Lower leg skin (tissue), 3 donors: ENCODE measurements around the gene RAPGEF1.

ENCODE experiments used
- POLR2A ChIP-seq, 2 donors: fragments of 450-650 bp; IDR thresholded peaks; one replicate each; pipeline ENCODE4 v1.6.1; 2016 to 2017; ENCODE audit warnings: antibody characterized with exemption in 2 of 2, mild to moderate bottlenecking in 1 of 2, moderate library complexity in 1 of 2
- TF ChIP-seq, protein P1 (sequence below), 3 donors: fragments of 450-650 bp; IDR thresholded peaks; one replicate each; pipeline ENCODE4 v1.5.1; 2016; ENCODE audit warnings: antibody characterized with exemption in 3 of 3, mild to moderate bottlenecking in 3 of 3, moderate library complexity in 2 of 3

DNA sequence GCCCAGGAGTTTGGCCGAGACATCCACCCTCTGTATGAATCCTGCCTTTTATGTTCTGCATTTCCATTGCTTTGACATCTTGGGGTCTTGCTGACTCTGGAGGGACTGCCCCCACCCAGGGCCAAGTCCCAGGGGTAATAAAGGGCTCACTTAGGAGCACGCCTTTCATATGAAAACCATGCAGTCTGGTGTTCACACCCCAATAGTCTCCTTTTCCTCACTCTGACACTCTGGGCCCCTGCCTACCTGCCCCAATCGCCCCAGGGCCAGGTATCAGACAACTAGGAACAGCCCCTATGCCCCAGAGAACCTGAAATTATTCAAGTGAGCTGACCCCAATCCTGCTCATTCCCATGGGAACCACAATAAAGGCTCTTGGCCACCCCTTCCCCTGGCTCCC, 33.1 kb upstream of the RAPGEF1 start:
- TF ChIP-seq, protein P1, sequence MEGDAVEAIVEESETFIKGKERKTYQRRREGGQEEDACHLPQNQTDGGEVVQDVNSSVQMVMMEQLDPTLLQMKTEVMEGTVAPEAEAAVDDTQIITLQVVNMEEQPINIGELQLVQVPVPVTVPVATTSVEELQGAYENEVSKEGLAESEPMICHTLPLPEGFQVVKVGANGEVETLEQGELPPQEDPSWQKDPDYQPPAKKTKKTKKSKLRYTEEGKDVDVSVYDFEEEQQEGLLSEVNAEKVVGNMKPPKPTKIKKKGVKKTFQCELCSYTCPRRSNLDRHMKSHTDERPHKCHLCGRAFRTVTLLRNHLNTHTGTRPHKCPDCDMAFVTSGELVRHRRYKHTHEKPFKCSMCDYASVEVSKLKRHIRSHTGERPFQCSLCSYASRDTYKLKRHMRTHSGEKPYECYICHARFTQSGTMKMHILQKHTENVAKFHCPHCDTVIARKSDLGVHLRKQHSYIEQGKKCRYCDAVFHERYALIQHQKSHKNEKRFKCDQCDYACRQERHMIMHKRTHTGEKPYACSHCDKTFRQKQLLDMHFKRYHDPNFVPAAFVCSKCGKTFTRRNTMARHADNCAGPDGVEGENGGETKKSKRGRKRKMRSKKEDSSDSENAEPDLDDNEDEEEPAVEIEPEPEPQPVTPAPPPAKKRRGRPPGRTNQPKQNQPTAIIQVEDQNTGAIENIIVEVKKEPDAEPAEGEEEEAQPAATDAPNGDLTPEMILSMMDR (IDR thresholded peaks at IDR 0.05): no peak
- TF ChIP-seq POLR2A (IDR thresholded peaks at IDR 0.05): no peak
